ENCODE data around the gene PROM1.

Gene PROM1

DNA sequence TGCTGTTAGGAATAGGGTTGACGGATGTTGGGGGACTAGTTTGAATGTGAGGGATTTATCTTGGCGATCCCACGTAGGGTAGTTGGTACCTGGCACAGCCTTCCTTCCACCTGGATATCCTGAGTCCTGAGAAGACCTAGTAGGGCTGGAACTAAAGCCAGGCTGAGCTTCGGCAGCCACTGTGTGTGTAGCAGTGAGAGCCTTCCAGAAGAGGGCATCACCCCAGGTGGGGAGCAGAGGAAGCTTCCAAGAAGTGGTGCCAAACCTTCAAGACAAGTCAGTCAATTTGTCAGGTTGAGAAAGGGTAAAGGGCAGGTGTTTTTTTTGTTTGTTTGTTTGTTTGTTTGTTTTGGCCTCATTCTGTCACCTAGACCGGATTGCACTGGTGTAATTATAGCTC is 119.7 kb downstream of the PROM1 start:
- H2AFZ ChIP-seq (ENCODE audit: insufficient read depth, low read length, poor library complexity) = no peak overlapping the region

DNA sequence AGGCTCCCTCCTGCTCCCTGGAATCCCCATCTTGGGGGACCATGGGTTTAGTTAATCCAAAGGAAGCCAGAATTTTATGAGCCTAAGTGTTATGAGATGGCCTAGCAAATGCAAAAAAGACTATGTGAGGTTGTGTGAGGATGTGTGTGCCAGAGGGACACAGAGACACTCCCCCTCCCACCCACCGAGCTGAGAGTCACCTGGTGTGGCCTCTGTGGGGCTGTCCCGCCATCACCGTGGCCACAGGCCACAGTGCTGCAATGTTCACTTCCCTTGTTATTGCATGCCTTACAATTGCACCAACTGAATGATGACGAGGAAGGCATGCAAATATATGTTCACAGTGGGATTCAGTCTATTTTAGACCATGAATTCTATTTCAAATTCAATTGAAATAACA is 120.2 kb downstream of the PROM1 start:
- Histone ChIP-seq H3K4me3 (ENCODE audit: low read depth, low read length) (no peak overlapping the region), H4K8ac (ENCODE audit: low read depth, low read length) (no peak overlapping the region), H2AK5ac (ENCODE audit: low read length) (no peak overlapping the region), H3K18ac (ENCODE audit: low read length) (no peak overlapping the region), H3K4me1 (ENCODE audit: control insufficient read depth in 1 of 2, insufficient read depth in 2 of 2, low read length in 2 of 2) (peaks cover 6 to 12% of the 10 kb centered on the region in 2 experiments), H2BK120ac (ENCODE audit: insufficient read depth, low read length, poor library complexity) (no peak overlapping the region), H3K9me3 (ENCODE audit: insufficient read depth, low read depth, low read length) (peaks cover 2% of the 10 kb centered on the region), H3K4me2 (ENCODE audit: low read length) (no peak overlapping the region), H3K23ac (ENCODE audit: low read length) (no peak overlapping the region), H4K12ac (ENCODE audit: low read depth, low read length) (no peak overlapping the region), H3K4ac (ENCODE audit: low read depth, low read length) (no peak overlapping the region), H3K9ac (ENCODE audit: low read length) (no peak overlapping the region), H3K14ac (ENCODE audit: low read length) (no peak overlapping the region), H2AFZ (ENCODE audit: insufficient read depth, low read length, poor library complexity) (no peak overlapping the region), H3K36me3 (ENCODE audit: control insufficient read depth in 1 of 2, insufficient read depth in 2 of 2, low read length in 2 of 2) (no peaks in the 10 kb centered on the region), H4K91ac (ENCODE audit: low read depth, low read length) (no peak overlapping the region), H3K27ac (ENCODE audit: low read depth, low read length) (no peak overlapping the region), H3K79me2 (ENCODE audit: control insufficient read depth, insufficient read depth, low read length, poor library complexity) (no peaks in the 10 kb centered on the region), H2BK5ac (ENCODE audit: low read depth, low read length, poor library complexity) (no peak overlapping the region), H3K79me1 (ENCODE audit: low read length) (no peaks in the 10 kb centered on the region), H3K27me3 (ENCODE audit: insufficient read depth, low read length) (no peaks in the 10 kb centered on the region), H2BK12ac (ENCODE audit: low read length) (no peak overlapping the region)
- no peak for DNase-seq
- WGBS (ENCODE audit: extremely low coverage, insufficient coverage, insufficient read length) = no CpG with 5 or more reads among the region's 4 CpGs

More for the DNA sequence above, 119.7 kb downstream of the PROM1 start:
- H2AK5ac ChIP-seq (ENCODE audit: low read length) = no peak overlapping the region
- H3K79me1 ChIP-seq (ENCODE audit: low read length) = no peaks in the 10 kb centered on the region
- H3K18ac ChIP-seq (ENCODE audit: low read length) = no peak overlapping the region
- no peak overlapping the region for H3K9ac ChIP-seq (ENCODE audit: low read length)
- no CpG with 5 or more reads among the region's 5 CpGs for WGBS (ENCODE audit: extremely low coverage, insufficient coverage, insufficient read length)
- H3K27me3 ChIP-seq (ENCODE audit: insufficient read depth, low read length) = no peaks in the 10 kb centered on the region
- H3K4me2 ChIP-seq (ENCODE audit: low read length) = no peak overlapping the region
- H3K4ac ChIP-seq (ENCODE audit: low read depth, low read length) = no peak overlapping the region
- no peak overlapping the region for H2BK5ac ChIP-seq (ENCODE audit: low read depth, low read length, poor library complexity)
- no peak overlapping the region for H3K14ac ChIP-seq (ENCODE audit: low read length)
- no peak overlapping the region for H2BK12ac ChIP-seq (ENCODE audit: low read length)
- no peak overlapping the region for H3K23ac ChIP-seq (ENCODE audit: low read length)
- peaks cover 2% of the 10 kb centered on the region for H3K9me3 ChIP-seq (ENCODE audit: insufficient read depth, low read depth, low read length)
- DNase-seq = no peak
- H2BK120ac ChIP-seq (ENCODE audit: insufficient read depth, low read length, poor library complexity) = no peak overlapping the region
- H4K8ac ChIP-seq (ENCODE audit: low read depth, low read length) = no peak overlapping the region
- H4K91ac ChIP-seq (ENCODE audit: low read depth, low read length) = no peak overlapping the region
- H3K4me1 ChIP-seq (ENCODE audit: control insufficient read depth in 1 of 2, insufficient read depth in 2 of 2, low read length in 2 of 2) = peaks cover 6 to 12% of the 10 kb centered on the region in 2 experiments
- peaks cover 0 to 2% of the 10 kb centered on the region in 2 experiments for H3K36me3 ChIP-seq (ENCODE audit: control insufficient read depth in 1 of 2, insufficient read depth in 2 of 2, low read length in 2 of 2)
- no peak overlapping the region for H3K4me3 ChIP-seq (ENCODE audit: low read depth, low read length)
- H3K27ac ChIP-seq (ENCODE audit: low read depth, low read length) = no peak overlapping the region
- H3K79me2 ChIP-seq (ENCODE audit: control insufficient read depth, insufficient read depth, low read length, poor library complexity) = no peaks in the 10 kb centered on the region
- no peak overlapping the region for H4K12ac ChIP-seq (ENCODE audit: low read depth, low read length)

DNA sequence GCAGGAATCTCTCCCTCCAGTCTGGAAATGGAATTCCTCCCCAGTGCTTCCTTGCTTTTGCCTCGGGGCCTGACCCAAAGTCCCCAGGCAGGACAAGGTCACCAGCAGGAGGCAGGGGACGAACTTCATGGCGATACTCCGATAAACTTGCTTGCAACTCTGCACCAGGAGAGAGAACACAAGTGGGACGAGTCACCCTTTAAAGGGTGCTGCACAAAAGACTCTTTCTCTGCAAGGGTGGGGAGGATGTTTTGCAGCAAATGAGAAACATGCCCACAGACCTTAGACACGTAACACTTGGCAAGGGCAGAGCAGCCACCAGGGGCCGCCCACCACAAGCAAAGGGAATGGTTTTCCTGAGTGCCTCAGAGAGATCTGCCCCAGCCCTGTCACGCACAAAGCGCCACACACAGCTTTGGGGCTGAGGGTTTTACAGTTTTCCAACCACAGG is 120.8 kb downstream of the PROM1 start, which contains the start of gene FGFBP2:
Gene FGFBP2, minus strand, starts transcription at position 175 of the 451 bp plus-strand sequence. Its CDS starts 46 bp downstream, at position 129.
- peaks cover 6 to 12% of the 10 kb centered on the region in 2 experiments for H3K4me1 ChIP-seq (ENCODE audit: control insufficient read depth in 1 of 2, insufficient read depth in 2 of 2, low read length in 2 of 2)
- no peak within 1 kb of the TSS for H4K91ac ChIP-seq (ENCODE audit: low read depth, low read length)
- no peaks in the 10 kb centered on the region for H3K36me3 ChIP-seq (ENCODE audit: control insufficient read depth in 1 of 2, insufficient read depth in 2 of 2, low read length in 2 of 2)
- no peak within 1 kb of the TSS for H4K12ac ChIP-seq (ENCODE audit: low read depth, low read length)
- peaks cover 2% of the 10 kb centered on the region for H3K9me3 ChIP-seq (ENCODE audit: insufficient read depth, low read depth, low read length)
- H3K27ac ChIP-seq (ENCODE audit: low read depth, low read length) = no peak within 1 kb of the TSS
- no peak within 1 kb of the TSS for H2BK120ac ChIP-seq (ENCODE audit: insufficient read depth, low read length, poor library complexity)
- no peak within 1 kb of the TSS for H2BK12ac ChIP-seq (ENCODE audit: low read length)
- H3K18ac ChIP-seq (ENCODE audit: low read length) = no peak within 1 kb of the TSS
- H3K27me3 ChIP-seq (ENCODE audit: insufficient read depth, low read length) = no peaks in the 10 kb centered on the region
- peak in 1 of 2 donors; percentile 40 for DNase-seq
- peak within 1 kb of the TSS; percentile 41 for H3K4me3 ChIP-seq (ENCODE audit: low read depth, low read length)
- peak within 1 kb of the TSS; percentile 20 for H3K9ac ChIP-seq (ENCODE audit: low read length)
- H4K8ac ChIP-seq (ENCODE audit: low read depth, low read length) = no peak within 1 kb of the TSS
- H2AK5ac ChIP-seq (ENCODE audit: low read length) = no peak within 1 kb of the TSS
- no peak within 1 kb of the TSS for H3K4ac ChIP-seq (ENCODE audit: low read depth, low read length)
- no peaks in the 10 kb centered on the region for H3K79me1 ChIP-seq (ENCODE audit: low read length)
- peak within 1 kb of the TSS; percentile 32 for H3K4me2 ChIP-seq (ENCODE audit: low read length)
- no peak within 1 kb of the TSS for H2AFZ ChIP-seq (ENCODE audit: insufficient read depth, low read length, poor library complexity)
- no peak within 1 kb of the TSS for H2BK5ac ChIP-seq (ENCODE audit: low read depth, low read length, poor library complexity)
- no peak within 1 kb of the TSS for H3K23ac ChIP-seq (ENCODE audit: low read length)
- WGBS (ENCODE audit: extremely low coverage, insufficient coverage, insufficient read length) = no CpG with 5 or more reads among the region's 9 CpGs
- no peaks in the 10 kb centered on the region for H3K79me2 ChIP-seq (ENCODE audit: control insufficient read depth, insufficient read depth, low read length, poor library complexity)
- H3K14ac ChIP-seq (ENCODE audit: low read length) = no peak within 1 kb of the TSS

DNA sequence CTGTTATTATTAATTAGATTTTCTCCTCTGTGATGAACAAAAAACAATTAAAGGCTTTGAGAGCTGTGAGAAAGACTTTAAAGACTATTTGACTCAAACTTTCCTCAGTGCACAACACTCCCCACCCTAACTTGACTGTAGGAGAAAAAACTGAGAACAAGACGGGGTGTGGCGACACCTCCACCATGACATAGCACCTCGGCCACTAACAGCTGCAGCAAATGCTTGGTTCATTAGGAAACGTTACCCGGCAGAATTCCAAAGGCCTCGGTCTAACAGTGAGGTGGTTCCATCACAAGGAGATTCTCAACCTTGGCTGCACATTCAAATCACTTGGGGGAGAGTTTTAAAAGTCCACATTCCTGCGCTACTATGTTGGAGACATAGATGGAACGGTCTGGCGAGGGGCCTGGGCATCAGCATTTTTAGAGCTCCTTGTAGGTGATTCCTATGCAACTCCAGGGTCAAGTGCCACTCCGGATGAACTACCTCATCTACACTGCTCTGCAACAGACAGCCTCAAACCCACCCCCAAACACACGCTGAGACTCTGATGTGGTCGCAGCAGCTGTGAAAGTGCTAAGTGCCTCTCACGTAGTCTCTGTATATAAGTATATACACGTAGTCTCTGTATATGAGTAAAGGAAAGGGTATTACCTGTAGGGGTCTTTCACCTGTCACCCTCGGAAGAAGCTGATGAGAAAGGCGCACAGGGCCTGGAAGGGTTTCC is 121.9 kb downstream of the PROM1 start:
- Histone ChIP-seq H3K79me1 (ENCODE audit: low read length) (no peaks in the 10 kb centered on the region), H3K14ac (ENCODE audit: low read length) (no peak overlapping the region), H3K36me3 (ENCODE audit: control insufficient read depth in 1 of 2, insufficient read depth in 2 of 2, low read length in 2 of 2) (no peaks in the 10 kb centered on the region), H2AK5ac (ENCODE audit: low read length) (no peak overlapping the region), H4K91ac (ENCODE audit: low read depth, low read length) (no peak overlapping the region), H4K8ac (ENCODE audit: low read depth, low read length) (no peak overlapping the region), H3K4me1 (ENCODE audit: control insufficient read depth in 1 of 2, insufficient read depth in 2 of 2, low read length in 2 of 2) (peaks cover 6 to 12% of the 10 kb centered on the region in 2 experiments), H3K4ac (ENCODE audit: low read depth, low read length) (no peak overlapping the region), H3K27me3 (ENCODE audit: insufficient read depth, low read length) (no peaks in the 10 kb centered on the region), H2BK5ac (ENCODE audit: low read depth, low read length, poor library complexity) (no peak overlapping the region), H3K9ac (ENCODE audit: low read length) (no peak overlapping the region), H3K9me3 (ENCODE audit: insufficient read depth, low read depth, low read length) (peaks cover 2% of the 10 kb centered on the region), H3K4me3 (ENCODE audit: low read depth, low read length) (no peak overlapping the region), H3K23ac (ENCODE audit: low read length) (no peak overlapping the region), H2BK12ac (ENCODE audit: low read length) (no peak overlapping the region), H3K27ac (ENCODE audit: low read depth, low read length) (no peak overlapping the region), H2AFZ (ENCODE audit: insufficient read depth, low read length, poor library complexity) (no peak overlapping the region), H3K79me2 (ENCODE audit: control insufficient read depth, insufficient read depth, low read length, poor library complexity) (no peaks in the 10 kb centered on the region), H2BK120ac (ENCODE audit: insufficient read depth, low read length, poor library complexity) (no peak overlapping the region), H4K12ac (ENCODE audit: low read depth, low read length) (no peak overlapping the region), H3K4me2 (ENCODE audit: low read length) (no peak overlapping the region), H3K18ac (ENCODE audit: low read length) (no peak overlapping the region)
- no CpG with 5 or more reads among the region's 16 CpGs for WGBS (ENCODE audit: extremely low coverage, insufficient coverage, insufficient read length)
- DNase-seq = no peak

Data from trophoblast cell (in vitro differentiated cells and primary cell).